GM19463 (cell line): Measurements from ENCODE around the gene CLEC17A.
"Not testable (repeated sequence)": the region's sequence is repeated elsewhere in the genome, so short reads cannot be mapped to it uniquely, and the experiment has no call there.

ENCODE experiments used
- ATAC-seq: cut with Tn5 transposase; IDR thresholded peaks from one replicate; pipeline ENCODE4 v1.9.1; 2021; ENCODE audit warnings: mild to moderate bottlenecking, moderate library complexity; ENCODE audit not compliant: unreplicated experiment

CLEC17A gene, protein sequence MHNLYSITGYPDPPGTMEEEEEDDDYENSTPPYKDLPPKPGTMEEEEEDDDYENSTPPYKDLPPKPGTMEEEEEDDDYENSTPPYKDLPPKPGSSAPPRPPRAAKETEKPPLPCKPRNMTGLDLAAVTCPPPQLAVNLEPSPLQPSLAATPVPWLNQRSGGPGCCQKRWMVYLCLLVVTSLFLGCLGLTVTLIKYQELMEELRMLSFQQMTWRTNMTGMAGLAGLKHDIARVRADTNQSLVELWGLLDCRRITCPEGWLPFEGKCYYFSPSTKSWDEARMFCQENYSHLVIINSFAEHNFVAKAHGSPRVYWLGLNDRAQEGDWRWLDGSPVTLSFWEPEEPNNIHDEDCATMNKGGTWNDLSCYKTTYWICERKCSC

DNA sequence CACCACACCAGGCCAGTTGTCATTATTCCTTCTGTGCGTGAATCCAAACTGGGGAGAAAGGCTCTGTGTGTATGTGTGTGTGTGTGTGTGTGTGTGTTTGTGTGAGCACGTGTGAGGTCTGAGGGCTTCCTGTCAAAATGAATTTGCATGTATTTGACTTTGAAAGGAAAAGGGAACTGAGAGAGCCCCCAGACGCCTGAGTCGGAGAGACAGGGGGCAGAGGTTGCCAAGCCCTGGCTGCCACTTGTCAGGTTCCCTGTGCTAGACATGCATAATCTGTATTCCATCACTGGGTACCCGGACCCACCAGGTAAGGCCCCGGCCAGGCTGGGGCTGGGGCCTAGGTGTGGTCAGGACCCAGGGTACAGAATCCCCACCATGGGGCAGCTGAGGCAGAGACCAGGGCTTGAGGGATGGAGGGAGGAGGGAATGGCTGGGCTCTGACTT lies at the start of gene CLEC17A:
TSS of gene CLEC17A (plus strand) at position 191 of the 447 bp plus-strand sequence. CDS start at position 268, 77 bp downstream.
- no peak for ATAC-seq

GRCh38 chr19:14533450-14533849 lies 49.4 kb upstream of the CLEC17A start:
- no peak for ATAC-seq

DNA sequence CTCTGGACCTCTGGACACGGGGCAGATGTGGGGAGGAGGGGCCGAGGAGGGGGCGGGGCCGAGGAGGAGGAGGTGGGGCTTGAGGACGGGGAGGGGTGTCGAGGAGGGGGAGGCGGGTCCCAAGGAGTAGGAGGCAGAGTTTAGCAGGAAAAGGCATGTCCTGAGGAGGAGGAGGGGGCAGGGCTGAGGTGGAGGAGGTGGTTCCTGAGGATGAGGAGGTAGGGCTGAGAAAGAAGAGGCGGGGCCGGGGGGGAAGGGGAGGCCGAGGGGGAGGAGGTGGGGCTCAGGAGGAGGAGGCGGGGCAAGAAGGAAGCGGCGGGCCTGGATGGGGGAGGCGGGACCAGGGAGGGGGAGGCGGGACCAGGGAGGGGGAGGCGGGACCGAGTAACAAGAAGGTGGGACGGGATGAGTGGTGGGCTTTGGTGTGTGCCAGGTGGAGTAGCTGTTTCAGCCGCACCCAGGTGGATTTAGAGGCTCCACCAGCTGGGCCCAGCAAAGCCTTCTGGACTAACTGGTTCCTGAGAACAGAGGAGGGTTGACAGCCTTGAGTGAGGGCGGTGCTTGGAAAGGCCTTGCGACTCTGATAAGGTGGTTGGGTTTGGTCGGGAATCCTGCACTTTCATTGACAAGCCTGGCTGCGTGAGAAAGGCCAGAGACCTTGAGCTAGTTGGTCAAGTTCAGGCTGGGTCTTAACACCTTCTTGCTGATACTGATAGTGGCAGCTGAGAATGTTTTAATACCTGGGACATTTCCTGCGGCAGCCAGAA lies 45.8 kb upstream of the CLEC17A start:
- ATAC-seq, result no peak

DNA sequence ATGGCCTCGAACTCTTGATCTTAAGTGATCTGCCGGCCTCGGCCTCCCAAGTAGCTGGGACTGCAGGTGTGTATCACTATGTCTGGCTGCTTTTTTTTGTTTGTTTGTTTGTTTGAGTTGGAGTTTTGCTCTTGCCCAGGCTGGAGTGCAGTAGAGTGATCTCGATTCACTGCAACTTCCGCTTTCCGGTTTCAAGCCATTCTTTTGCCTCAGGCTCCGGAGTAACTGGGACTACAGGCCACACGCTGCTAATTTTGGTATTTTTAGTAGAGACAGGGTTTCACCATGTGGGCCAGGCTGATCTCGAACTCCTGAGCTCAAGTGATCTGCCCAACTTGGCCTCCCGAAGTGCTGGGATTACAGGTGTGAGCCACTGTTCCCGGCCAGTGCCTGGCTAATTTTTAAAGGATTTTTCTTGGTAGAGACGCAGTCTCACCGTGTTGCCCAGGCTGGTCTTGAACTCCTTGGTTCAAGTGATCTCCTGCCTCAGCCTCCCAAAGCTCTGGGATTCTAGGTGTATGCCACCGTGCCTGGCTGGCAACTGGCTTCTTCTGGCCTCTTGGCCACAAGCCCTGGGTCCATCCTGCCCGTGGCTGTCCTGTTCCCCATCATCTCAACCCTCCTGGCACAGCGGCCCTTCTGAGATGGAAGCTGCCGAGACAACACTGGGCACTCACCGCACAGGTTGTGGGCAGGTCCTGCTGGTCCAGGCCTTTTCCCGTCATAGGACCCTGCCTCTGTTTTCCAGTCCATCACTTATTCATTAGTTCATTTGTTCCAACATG lies 42.0 kb upstream of the CLEC17A start:
- no peak for ATAC-seq

- ATAC-seq, result not testable (repeated sequence)
Measured at GRCh38 chr19:14541979-14542378, 40.9 kb upstream of the CLEC17A start.

DNA sequence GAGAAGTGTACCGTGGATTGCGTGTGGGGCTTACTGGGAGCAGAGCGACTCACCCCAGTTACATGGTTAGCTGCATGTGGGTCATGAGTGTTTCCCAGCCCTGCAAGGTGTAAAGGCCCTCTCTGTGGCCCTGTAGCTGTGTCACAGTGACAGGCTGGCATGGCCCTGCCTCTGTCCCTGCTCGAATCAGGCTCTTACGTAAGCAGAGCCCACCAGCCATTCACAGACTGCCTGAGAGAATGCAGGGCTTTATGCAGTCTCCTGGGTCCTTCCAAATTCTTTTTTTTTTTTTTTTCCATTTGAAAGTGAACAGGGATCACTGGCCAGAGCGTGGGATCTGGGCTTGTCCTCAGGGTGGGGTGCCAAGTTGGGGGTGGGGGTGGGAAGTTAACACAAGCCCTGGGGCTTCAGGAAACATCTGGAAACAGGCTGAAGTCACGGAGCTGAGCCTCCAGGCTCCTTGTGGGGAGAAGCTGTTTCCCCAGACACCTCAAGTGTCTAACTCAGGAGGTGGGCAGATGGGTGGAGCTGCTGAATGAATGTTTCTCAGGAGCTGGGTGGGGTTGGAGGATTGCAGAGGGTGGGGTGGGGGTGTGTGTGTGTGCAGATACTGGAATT lies 40.1 kb upstream of the CLEC17A start:
- no peak for ATAC-seq

- no peak for ATAC-seq
Measured at GRCh38 chr19:14544047-14544446, 38.8 kb upstream of the CLEC17A start.

GRCh38 chr19:14544977-14545715 lies 37.7 kb upstream of the CLEC17A start:
- no peak for ATAC-seq

GRCh38 chr19:14545716-14546082 lies 37.2 kb upstream of the CLEC17A start:
- no peak for ATAC-seq

GRCh38 chr19:14550201-14550754 lies 32.6 kb upstream of the CLEC17A start:
- ATAC-seq, result no peak

DNA sequence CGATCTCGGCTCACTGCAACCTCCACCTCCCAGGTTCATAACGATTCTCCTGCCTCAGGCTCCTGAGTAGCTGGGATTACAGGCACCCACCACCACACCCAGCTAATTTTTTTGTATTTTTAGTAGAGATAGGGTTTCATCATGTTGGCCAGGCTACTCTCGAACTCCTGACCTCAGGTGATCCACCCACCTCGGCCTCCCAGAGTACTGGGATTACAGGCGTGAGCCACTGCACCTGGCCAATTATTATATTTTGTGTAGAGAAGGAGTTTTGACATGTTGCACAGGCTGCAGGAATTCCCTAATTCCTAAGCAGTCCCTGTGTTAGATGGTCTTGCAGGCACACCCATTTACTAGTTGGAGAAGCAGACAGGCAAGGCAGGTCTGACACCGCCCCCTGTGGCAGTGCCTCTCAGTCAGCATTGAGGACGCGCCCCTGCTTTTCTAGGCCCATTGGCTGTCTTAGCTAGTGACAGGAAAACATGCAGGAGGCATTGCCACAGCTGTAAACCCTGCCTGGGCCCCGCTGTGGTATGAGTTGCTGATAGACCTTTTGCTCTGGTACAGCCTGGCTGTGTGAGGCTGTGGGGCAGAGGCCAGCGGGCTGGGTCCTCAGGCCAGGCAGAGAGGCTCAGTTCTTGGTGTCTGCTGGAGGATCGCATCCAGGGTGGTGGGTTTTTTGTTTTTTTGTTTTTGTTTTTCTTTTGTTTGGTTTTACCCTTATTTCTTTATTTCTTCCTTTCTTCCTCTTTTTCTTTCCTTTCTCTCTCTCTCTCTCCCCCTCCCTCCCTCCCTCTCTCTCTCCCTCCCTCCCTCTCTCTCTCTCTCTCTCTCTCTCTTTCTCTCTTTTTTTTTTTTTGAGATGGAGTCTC lies 31.5 kb upstream of the CLEC17A start:
- not testable (repeated sequence) for ATAC-seq

DNA sequence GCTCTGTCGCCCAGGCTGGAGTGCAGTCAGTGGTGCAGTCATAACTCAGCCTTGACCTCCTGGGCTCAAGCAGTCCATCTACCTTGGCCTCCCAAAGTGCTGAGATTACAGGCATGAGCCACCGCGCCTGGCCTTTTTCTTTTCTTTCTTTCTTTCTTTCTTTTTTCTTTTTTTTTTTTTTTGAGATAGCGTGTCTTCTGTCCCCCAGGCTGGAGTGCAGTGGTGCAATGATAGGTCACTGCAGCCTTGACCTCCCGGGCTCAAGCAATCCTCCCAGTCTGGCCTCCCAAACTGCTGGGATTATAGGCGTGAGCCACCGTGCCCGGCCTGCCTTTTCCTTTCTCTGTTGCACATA lies 30.9 kb upstream of the CLEC17A start:
- not testable (repeated sequence) for ATAC-seq

GRCh38 chr19:14553042-14553938 lies 29.6 kb upstream of the CLEC17A start:
- no peak for ATAC-seq

DNA sequence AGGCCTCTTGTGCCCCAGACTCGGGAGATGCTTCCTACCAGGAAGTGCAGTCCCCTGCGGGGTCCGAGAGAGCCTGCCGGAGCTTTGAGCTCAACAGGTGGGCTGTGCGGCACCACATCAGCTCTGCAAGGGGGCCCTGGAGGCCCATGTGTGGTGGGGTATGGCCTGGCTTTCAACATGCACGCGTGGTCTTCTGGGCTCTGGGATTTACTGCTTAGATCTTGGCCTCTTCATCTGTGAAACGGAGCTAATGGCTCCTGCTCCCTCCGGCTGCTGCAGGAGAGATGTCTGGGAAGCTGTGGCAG lies 29.0 kb upstream of the CLEC17A start:
- no peak for ATAC-seq

DNA sequence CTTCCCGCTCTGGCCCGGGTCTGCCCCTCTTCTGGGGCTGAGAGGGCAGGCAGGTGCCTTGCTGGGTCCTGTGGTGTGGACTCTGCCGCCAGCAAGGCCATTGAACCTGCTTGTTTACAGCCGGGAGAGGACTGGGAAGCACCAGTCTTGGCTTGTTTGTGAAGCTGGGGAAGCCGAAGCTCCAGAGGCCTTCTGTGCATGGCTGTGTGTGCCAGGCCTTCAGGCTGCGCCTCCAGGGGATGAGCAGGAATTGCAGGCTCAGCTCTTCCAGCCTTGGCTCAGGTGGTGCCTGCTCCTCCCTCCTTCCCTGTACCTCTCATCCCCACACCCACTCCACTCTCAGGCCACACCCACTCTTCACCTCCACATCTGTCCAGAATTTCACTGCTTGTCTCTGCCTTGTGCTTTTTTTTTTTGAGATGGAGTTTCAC lies 28.5 kb upstream of the CLEC17A start:
- no peak for ATAC-seq

- no peak for ATAC-seq
Measured at GRCh38 chr19:14555918-14556661, 26.8 kb upstream of the CLEC17A start.

DNA sequence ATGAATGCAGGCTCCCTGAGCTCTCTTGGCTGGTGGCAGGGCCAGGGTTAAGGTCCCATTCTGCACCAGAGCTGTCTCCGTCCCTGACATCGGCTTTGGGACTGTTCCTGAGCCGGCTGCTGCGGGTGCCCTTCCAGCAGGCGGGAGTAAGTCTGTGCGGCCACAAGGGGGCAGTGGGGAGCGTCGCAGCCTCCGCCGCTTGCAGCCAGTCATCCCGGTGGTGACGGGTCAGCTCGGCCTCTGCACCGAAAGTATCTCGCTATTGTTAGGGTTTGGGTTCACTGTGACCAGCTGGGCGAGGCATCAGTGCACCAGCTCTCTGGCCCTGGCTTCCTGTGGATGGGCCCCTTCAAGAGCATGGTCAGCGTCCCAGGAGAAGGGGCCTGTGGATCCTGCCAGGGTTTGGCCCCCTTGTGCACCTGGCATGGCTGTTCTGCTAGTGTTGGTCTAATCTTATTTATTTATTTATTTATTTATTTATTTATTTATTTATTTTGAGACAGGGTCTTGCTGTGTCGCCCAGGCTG lies 26.2 kb upstream of the CLEC17A start:
- ATAC-seq, result peak; percentile 56
